ENCODE results near the gene NDRG3.

Gene NDRG3

GRCh38 chr20:36604952-36605398 is 140.9 kb downstream of the NDRG3 start:
- no peak for DNase-seq

All from NCI-H524 (cell line).